GM18526 (cell line): ENCODE measurements around the gene BCL11A.

Experiments
- POLR2A ChIP-seq: IDR thresholded peaks from 3 replicates; pipeline ENCODE4 v1.6.1; 2011; ENCODE audit not compliant: insufficient read length; ENCODE audit errors: extremely low read depth

BCL11A gene

DNA sequence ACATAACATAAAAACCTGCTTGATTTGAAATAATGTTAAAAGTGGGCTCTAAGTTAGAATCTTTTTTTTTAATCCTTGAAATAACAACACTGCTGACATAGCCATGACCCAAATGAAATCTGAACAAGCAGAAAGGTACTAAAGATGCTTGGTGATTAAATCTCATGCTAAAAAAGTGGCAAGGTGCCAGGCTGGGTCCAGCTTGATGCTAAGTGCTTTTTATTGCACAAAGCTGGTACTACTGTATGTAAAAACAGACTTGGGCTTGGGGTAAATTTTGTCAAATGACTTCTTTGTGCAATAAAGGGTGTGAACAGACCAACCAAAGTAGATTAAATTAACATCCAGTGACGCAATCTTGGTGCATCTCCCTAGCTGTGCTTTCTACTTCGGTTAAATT, 13.4 kb downstream of the BCL11A start:
- no peak for TF ChIP-seq POLR2A

DNA sequence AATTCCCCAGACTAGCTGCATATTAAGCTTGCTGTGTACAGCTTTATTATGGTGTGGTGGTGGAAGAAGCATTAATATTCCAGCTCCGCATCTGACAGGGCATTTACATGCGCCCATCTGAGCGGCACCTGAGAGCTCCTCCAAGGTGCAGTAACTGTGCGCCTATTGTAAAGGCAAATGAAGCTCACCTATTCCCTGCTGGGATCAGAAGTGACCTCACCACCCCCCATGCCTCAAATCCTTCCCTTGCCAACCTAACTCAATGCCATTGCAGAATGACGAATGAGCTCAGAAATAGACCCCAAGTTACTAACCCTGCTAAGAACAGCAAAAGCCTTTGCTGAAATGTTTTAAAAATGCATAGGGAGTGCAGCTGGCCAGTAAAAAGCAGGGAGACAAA, 14.3 kb downstream of the BCL11A start:
- no peak for TF ChIP-seq POLR2A

DNA sequence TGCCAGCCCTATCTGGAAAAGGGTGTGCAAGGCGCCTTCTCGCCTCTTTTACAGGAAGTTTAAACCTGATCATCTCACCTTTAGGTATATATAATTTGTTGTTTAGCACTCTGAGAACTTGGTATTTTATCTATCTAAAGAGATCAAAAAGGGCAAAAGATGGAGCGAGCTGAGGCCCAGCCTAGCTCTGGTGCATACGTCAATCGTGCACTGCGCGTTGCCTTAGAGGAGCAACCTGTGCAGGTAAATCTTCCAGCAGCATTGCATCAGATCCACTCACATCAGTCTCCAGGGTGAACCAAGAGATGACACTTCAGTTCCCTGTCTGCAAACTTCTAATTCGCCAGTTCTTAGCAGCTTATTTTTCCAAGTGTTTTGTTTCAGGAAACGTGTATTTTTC, 15.4 kb downstream of the BCL11A start:
- no peak for TF ChIP-seq POLR2A

DNA sequence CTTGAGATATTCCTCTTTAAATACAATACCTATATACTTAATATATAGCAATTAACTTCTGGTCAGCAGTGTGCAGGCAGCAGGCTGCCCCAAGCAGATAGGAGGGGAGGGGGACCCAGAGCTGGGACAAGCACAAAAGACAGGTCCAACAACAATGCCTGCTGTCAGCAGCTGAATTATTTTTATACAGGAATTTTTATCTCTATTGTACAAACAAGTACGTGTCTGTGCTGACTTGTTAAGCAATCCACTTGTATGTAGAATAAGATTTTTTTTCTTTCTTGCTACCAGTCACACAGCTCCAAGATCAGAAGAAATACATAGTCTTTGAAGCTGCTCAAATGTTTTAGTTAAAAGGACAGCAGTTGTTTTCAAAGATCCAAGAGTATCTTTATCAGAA, 16.7 kb downstream of the BCL11A start:
- TF ChIP-seq POLR2A = no peak

DNA sequence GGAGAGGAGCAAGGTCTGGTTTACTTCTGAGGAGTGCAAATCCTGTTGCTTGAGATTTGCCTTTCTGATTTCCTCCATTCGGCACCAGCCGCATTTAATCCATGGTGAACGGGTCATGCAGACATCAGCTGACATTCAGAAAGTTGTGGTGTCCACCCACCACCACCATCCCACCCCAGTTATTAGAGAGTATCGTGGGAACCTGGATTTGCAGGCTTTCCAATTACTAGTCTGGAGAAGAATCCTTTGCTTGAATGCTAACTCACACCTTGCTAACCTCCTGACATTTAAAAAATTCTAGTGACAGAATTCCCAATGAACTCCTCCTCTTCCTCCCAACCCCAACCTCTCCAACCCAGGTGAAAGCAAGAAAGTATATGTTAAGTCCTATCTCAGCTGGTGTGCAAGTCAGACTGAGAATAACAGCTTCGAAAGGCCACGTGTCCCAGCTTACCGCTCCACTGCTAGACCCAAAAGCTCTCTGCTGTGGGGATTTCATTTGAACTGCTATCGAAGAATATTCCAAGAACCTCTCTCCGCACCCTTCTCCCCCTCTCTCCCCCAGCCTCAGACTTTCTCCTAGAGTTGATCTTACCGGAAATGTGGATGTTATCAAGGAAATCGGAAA, 17.7 kb downstream of the BCL11A start:
- TF ChIP-seq POLR2A = no peak

DNA sequence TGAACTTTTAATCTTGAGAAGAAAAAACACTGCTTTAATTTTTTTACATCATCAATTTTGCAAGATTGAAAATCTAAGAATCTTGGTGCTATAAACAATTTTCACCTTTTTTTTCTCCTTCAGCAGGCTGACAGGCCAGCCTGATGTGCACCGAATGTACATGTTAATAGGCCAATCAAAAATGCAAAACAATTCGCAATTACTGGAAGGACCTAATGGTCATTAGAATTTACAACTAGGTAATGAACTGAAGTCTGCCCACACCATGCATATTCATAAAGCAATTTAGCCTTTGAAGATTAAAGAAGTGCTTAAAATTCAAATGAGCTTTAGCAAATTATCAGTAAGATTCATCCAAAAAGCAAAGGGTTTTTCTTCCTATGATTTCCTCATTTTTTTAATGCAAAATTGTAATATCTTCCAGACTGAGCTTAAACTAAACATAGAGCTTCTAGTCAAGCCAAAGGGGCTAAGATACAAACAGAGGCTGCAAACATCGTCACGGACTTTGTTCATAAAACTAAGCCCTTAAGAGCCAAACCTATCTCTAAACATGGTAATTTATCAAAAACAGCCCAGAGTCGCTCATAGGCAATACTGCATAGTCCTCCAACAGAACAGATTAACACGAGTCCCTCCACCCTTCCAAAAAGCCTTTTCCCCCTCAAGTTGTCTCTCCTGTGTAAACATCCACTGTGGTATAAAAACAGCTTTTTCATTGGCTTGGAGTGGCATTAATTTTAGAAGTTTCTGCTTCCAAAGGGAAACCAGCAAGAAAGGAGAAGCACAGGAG, 18.4 kb downstream of the BCL11A start:
- no peak for TF ChIP-seq POLR2A

DNA sequence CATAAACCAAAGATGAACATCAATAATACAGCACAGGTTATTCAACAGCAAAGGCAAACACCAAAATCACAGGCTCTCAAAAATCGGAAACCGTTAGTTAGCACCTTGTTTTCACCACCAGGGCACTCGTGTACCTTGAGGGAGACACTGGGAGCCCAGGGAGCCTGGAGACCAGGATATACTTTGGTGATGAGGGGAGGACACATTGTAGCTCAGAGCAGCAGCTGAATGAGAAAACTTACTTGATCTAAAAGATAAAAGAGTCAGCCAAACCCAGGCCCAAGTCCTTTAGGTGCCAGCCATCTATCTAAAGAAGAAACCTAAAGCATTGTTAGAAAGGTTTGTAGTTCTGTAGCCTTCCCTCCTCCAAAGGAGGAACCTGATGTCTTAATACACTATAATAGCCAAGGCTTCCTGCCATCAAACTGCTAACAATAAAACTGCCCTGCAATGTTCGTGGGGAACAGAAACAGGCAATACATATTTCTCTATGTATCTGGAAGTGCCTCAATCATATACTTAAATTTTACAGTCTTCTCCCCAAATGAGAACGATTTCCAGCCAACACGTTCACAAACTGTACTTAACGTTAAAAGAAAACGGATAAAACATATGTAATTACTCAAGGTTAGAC, 19.3 kb downstream of the BCL11A start:
- TF ChIP-seq POLR2A = no peak

DNA sequence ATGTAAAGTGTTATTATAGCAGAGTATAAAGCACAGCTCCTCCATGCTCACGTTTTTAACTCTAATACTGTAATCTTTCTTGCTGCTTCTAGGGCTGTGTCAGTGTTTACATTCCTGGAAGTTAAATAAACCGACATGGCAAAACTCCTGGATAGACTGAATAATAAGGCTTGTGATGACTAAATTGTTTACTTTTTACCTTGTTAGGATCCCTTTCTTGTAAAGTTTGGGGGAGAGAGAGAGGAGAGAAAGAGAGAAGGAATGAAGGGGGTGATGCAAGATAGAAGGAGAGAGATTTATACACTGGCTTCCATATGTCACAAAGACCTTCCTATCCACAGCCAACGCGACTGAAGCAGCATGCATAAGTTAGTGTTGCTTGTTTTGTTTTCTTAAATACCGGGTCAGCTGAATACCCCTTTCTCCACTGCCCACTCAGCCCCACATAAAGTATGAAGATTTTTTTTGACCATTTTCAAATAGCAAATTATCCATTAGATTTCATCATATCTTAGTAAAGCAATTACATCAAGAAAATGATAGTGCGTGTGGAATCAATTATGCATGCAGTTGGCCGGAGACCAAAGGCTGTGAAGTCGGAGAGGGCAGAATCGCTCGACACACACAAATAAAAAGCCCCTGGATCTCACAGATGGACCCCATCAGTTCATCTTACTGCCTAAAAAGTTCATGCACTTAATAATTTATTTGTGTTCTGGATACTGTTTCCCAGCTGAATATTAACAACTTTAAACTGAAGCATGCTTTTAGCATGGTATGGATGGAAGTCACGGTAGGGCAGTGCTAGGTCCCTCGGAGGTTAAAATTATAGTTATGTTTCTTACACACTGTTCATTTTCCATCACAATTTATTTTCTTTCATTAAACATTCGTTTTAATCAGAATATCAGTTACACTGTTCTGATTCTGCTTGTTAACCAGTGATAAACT, 20.1 kb downstream of the BCL11A start:
- no peak for TF ChIP-seq POLR2A

DNA sequence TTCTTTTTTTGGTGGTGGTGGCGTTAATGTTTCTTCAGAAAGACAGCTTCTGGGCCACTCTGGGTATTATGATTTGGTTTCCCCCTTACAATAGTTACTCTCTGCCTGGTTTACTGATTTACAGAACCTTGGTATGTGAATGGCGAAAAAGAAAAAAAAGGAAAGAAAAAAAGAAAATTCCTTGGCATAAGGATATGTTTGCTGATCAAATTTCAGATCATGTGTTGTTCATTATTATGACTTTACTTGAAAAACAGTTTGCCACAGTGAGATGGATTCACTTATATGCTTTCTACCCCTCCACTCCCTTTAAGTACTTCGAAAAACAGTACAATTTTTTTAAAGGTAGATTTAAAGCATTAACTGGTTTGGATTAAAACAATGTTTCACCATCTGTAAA, 21.0 kb downstream of the BCL11A start:
- no peak for TF ChIP-seq POLR2A

DNA sequence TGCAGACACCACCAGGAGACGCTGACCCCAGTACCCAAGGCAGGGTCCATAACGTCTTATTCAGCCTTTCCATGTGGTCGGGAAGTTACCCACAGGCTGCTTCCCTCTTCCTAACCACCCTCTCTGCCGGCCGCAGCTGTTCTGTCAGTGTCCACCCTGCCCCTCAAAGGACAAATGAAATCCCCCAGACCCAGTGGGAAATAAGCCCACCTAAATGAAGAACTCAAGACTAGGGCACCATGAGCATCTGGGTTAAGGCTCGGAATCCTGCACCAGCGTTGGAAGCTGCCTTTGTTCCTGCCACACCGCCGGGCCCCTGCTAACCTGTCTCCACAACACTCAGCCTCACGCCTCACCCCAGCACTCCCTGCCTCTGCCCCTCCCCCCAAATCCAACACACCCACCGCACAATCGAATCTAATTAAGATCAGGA, 21.7 kb downstream of the BCL11A start:
- no peak for TF ChIP-seq POLR2A

DNA sequence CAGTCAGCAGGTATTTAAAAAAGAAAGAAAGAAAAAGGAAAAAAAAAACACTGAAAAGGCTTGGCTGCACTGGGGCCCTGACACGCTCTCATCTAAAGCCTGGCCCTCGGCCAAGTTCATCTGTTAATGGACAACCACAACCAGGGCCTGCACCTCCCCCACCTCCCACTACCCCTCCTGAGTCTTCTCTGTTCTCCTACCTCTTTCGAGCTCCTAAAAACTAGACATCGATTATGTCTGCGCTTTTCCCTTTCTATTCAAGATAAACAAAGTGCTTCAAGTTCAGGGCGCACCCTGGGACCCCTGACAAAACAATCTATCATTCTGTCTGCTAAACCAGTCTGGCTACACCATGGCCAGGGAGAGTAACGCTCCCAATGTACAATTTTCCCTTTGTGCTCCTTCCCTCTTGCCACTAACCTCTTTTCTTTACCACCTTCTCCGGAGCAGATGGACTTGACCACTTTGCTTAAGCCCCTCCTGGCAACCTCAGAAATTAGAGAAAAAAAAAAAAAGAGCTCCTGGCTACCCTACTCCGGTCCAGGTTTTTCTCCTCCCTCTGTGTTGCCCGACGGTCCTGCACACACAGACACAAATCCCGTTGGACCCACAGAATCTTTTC, 22.7 kb downstream of the BCL11A start:
- TF ChIP-seq POLR2A = no peak

DNA sequence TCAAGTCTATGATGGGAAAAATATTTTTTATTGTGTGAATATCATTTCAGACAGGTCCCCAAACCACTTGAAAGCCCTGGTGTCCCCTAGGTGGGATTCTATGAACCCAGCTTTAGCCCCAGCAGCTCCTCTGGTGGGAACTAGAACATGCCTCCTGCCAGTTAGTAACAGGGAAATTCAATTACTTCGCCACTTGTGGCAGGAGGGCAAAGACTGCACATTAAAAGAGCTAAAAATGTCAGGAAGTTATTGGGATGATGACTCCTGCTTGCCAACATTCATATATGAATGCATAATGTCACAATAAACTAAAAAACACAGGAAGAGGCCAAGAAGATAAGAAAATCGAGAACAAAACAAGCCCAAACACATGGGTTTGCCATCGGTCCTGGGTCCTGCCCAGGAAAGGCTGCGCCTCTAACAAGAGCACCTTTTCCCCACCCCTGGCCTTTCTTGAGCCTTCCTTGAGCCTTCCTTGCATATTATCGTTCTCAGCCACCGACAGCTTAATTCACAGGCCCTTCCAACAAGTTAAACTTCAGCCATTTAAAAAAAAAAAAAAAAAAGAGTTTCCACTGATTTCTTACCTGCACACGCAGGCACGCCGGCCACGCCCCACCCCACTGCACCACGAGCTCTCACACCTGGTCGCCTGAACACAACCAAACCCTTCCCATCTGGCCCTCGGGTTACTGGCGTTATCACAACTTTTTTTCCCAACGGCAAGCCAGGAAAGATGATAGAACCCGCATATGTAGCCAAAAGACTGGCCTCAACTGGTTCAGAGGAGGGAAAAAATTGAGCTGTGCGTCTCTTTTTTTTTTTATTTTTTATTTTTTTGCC, 23.4 kb downstream of the BCL11A start:
- no peak for TF ChIP-seq POLR2A

DNA sequence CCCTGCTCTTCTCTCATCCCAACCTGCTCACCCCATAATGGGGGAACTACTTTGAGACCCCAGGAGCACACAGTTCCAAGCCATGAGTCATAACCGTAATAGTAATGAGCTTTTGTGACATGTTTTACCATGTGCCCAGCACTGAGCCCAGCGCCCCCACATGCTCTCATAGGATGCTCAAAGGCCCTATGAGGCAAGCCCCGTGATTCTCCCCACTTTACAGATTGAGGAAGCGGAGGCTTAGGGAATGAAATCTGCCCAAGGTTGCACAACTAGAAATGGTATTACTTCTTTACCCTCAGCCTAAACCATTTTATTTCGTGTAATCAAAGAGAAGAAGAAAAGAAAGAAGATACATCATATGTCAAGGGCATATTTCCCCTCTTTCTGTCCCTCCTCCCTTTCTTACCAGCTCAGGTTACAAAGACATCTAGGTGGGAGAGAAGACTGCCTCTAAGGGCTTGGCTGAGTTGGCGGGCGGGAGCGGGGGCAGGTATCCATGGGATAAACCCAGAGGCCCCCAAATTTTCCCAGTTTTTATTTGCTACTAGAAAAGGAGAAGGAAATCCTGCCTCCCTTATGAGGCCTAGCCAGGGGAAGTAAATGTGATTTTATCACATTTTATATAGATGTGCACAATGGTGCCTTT, 24.2 kb downstream of the BCL11A start:
- no peak for TF ChIP-seq POLR2A

DNA sequence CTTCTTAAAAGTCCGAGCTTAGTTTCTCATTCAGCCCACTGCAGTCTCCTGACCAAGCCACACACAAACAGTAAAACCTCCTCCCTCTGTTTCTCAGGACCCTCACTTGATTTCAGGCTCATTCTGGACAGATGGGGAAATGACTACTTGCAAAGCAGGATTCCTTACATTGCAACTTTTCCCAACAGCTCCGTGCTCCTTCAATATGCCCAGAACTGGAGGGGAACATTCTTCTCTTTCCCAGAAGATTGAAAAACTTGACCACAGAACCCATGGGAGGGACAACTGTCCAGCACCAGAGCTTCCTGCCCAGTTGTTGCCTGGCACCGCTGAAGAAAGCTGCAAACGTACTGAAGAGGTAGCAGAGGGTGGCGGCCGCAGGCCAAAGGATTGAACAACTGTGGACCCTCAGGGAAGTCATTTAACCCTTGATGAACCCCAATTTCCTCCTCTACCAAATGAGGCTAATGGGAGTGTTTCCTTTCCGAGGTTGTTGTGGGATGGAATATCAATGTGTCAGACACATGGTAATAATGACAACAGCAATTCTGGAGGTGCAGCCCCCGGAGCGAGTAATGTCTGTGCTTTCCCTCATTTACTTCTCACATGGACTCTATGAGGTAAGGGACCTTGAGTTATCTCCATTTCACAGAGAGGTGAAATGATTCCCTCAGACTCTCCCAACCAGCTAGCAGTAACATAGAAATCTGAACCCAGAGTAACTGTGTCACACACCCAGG, 25.0 kb downstream of the BCL11A start:
- TF ChIP-seq POLR2A = no peak
